Tibial artery (tissue), 4 donors: ENCODE results near the gene TRMT1.

Experiments
- DNase-seq, 2 donors: peaks; one replicate each; pipeline ENCODE4 v3.0.0-alpha.2; 2019
- H3K27ac ChIP-seq, 2 donors: fragments of 200-600 bp; sonication (generic) in 1 of 2; 1 replicate in 1 of 2; 2 replicates in 1 of 2; pipeline ENCODE4 v1.5.1; 2018 to 2019; ENCODE audit warnings: mild to moderate bottlenecking in 1 of 2
- H3K27me3 ChIP-seq, 2 donors: fragments of 200-600 bp; sonication (generic) in 1 of 2; one replicate each; pipeline versions ENCODE4 v1.5.1 to v1.6.0; 2016 to 2019
- H3K36me3 ChIP-seq, 3 donors: fragments of 200-600 bp; sonication (generic) in 2 of 3; one replicate each; pipeline ENCODE4 v1.5.1; 2016 to 2019; ENCODE audit warnings: mild to moderate bottlenecking in 2 of 3
- H3K4me1 ChIP-seq, 4 donors: fragments of 200-600 bp; sonication (generic) in 2 of 4; 1 replicate in 3 of 4; 2 replicates in 1 of 4; pipeline ENCODE4 v1.5.1; 2016 to 2019
- H3K4me3 ChIP-seq, 2 donors: fragments of 200-600 bp; sonication (generic) in 1 of 2; 1 replicate in 1 of 2; 2 replicates in 1 of 2; pipeline ENCODE4 v1.5.1; 2018 to 2019; ENCODE audit warnings: mild to moderate bottlenecking in 2 of 2
- H3K9me3 ChIP-seq, 3 donors: fragments of 200-600 bp; sonication (generic) in 1 of 3; one replicate each; pipeline ENCODE4 v1.5.1; 2016 to 2019
- CTCF ChIP-seq, 2 experiments: fragments of 200-600 bp in 1 of 2; fragments of 450-650 bp in 1 of 2; IDR thresholded peaks; one replicate each; pipeline ENCODE4 v1.5.1; 2017 to 2019; ENCODE audit warnings: antibody characterized with exemption in 2 of 2, mild to moderate bottlenecking in 1 of 2, moderate library complexity in 1 of 2
- intact Hi-C: fragments of 100-400 bp; cut with DNase I; formaldehyde crosslinking; loops from one replicate; pipeline ENCODE4 v1.15.0; 2023; ENCODE audit warnings: low total_unique reads

TRMT1 gene

GRCh38 chr19:13139633-13140311 is 23.2 kb upstream of the TRMT1 start:
- intact Hi-C loops = loop anchor here (10.0 kb wide), 1 partner anchor 125 kb away; no protein-coding TSS in a partner anchor
- peaks cover 35 to 72% (median 53%) of the 10 kb centered on the region in 3 donors for H3K36me3 ChIP-seq
- H3K4me3 ChIP-seq = no peak overlapping the region
- no peak for TF ChIP-seq CTCF (IDR thresholded peaks at IDR 0.05)
- no peak for DNase-seq
- H3K4me1 ChIP-seq = peaks cover 0 to 17% (median 2%) of the 10 kb centered on the region in 4 donors
- H3K27me3 ChIP-seq = no peaks in the 10 kb centered on the region
- H3K27ac ChIP-seq = no peak overlapping the region
- no peaks in the 10 kb centered on the region for H3K9me3 ChIP-seq

GRCh38 chr19:13138916-13139198 is 22.3 kb upstream of the TRMT1 start:
- TF ChIP-seq CTCF (IDR thresholded peaks at IDR 0.05) = no peak
- DNase-seq = no peak
- H3K4me3 ChIP-seq = no peak overlapping the region
- intact Hi-C loops = no loop called here
- no peaks in the 10 kb centered on the region for H3K27me3 ChIP-seq
- H3K36me3 ChIP-seq = peaks cover 28 to 63% (median 44%) of the 10 kb centered on the region in 3 donors
- no peaks in the 10 kb centered on the region for H3K9me3 ChIP-seq
- peaks cover 0 to 25% (median 2%) of the 10 kb centered on the region in 4 donors for H3K4me1 ChIP-seq
- H3K27ac ChIP-seq = no peak overlapping the region

- H3K4me3 ChIP-seq = no peak overlapping the region
- H3K9me3 ChIP-seq = no peaks in the 10 kb centered on the region
- peaks cover 0 to 20% (median 1%) of the 10 kb centered on the region in 4 donors for H3K4me1 ChIP-seq
- DNase-seq = no peak
- peaks cover 26 to 62% (median 44%) of the 10 kb centered on the region in 3 donors for H3K36me3 ChIP-seq
- intact Hi-C loops = no loop called here
- no peak for TF ChIP-seq CTCF (IDR thresholded peaks at IDR 0.05)
- H3K27me3 ChIP-seq = no peaks in the 10 kb centered on the region
- no peak overlapping the region for H3K27ac ChIP-seq
These were observed 21.8 kb upstream of the TRMT1 start for GRCh38 chr19:13138171-13138915.

- DNase-seq = no peak
- no peak overlapping the region for H3K27ac ChIP-seq
- H3K36me3 ChIP-seq = peaks cover 26 to 62% (median 44%) of the 10 kb centered on the region in 3 donors
- no peaks in the 10 kb centered on the region for H3K27me3 ChIP-seq
- H3K9me3 ChIP-seq = no peaks in the 10 kb centered on the region
- TF ChIP-seq CTCF (IDR thresholded peaks at IDR 0.05) = no peak
- intact Hi-C loops = no loop called here
- H3K4me3 ChIP-seq = no peak overlapping the region
- H3K4me1 ChIP-seq = peaks cover 0 to 13% (median 0%) of the 10 kb centered on the region in 4 donors
These were observed 20.8 kb upstream of the TRMT1 start for GRCh38 chr19:13137290-13137794.

- no peak for DNase-seq
- intact Hi-C loops = no loop called here
- Histone ChIP-seq H3K4me3 (no peak overlapping the region), H3K27ac (no peak overlapping the region), H3K27me3 (no peaks in the 10 kb centered on the region), H3K4me1 (peaks cover 0 to 13% (median 0%) of the 10 kb centered on the region in 4 donors), H3K36me3 (peaks cover 26 to 54% (median 44%) of the 10 kb centered on the region in 3 donors), H3K9me3 (no peaks in the 10 kb centered on the region)
- no peak for TF ChIP-seq CTCF (IDR thresholded peaks at IDR 0.05)
These were observed 18.8 kb upstream of the TRMT1 start for GRCh38 chr19:13135068-13136062.
